HepG2 (cell line): Measurements from ENCODE around the gene DCDC1. TPM values are rescaled to one million over a fixed set of nuclear protein-coding genes. Genes with fewer than 3 reads are reported as not detected.
A peak's percentile ranks its signal among the peaks of the same experiment; 100 is the strongest.

Experiments used
- ATAC-seq: fragments of 200-7000 bp; cut with Tn5 transposase; 3 replicates; pipeline ENCODE4 v1.9.1; 2020; ENCODE audit warnings: mild to moderate bottlenecking, moderate library complexity
- BruUV-seq: library from RNA; stranded (reverse); fragments of 400-500 nt; replicated peaks from 2 replicates; lab custom pipeline; 2021; lab: Mats Ljungman, UMichigan
- CTCF ChIA-PET: fragments of 300-600 bp; formaldehyde crosslinking; extraction: SDS; loops from one replicate; lab custom pipeline; 2021; ENCODE audit warnings: low total read pairs, inconsistent platforms, low intra/inter-chr PET ratio; lab: Yijun Ruan, JAX
- POLR2A ChIA-PET: fragments of 350-600 bp; sonication (Branson Sonifier 250); formaldehyde crosslinking; loops from one replicate; lab custom pipeline; 2020; ENCODE audit warnings: antibody characterized with exemption, inconsistent platforms; lab: Yijun Ruan, JAX
- DNase-seq: peaks from one replicate; pipeline ENCODE4 v3.0.0-alpha.2; 2015; ENCODE audit warnings: low spot score
- FAIRE-seq: peaks from 3 replicates; lab custom pipeline; 2011; peaks lifted over from hg19 to GRCh38; lab: Jason Lieb, UNC
- H2AFZ ChIP-seq: one replicate; pipeline ENCODE4 v1.6.1; 2011; ENCODE audit warnings: low read length, inconsistent platforms
- H3K27ac ChIP-seq: fragments of 300-600 bp; 3 replicates; pipeline ENCODE4 v1.8.0; 2011; ENCODE audit warnings: mixed run types, mild to moderate bottlenecking, mixed read lengths, low read length, inconsistent platforms; ENCODE audit not compliant: insufficient read depth; ENCODE audit errors: extremely low read length
- H3K27me3 ChIP-seq, 2 experiments: fragments of 200-600 bp in 1 of 2; 2 replicates in 1 of 2; 3 replicates in 1 of 2; pipeline versions ENCODE4 v1.6.0 to v1.8.0; 2011; ENCODE audit warnings: low read length in 2 of 2, mild to moderate bottlenecking in 2 of 2, moderate library complexity in 2 of 2, inconsistent platforms in 1 of 2; ENCODE audit not compliant: insufficient read depth in 2 of 2, control insufficient read depth in 1 of 2
- H3K36me3 ChIP-seq, 2 experiments: fragments of 200-600 bp in 1 of 2; replicated peaks in 1 of 2; 2 replicates in 1 of 2; 3 replicates in 1 of 2; pipeline versions ENCODE4 v1.5.1 to v1.8.0; 2011; ENCODE audit warnings: low read length in 2 of 2, inconsistent platforms in 1 of 2; ENCODE audit not compliant: insufficient read depth in 2 of 2, control insufficient read depth in 1 of 2
- H3K4me1 ChIP-seq: 2 replicates; pipeline ENCODE4 v1.5.1; 2012; ENCODE audit warnings: low read length, inconsistent platforms; ENCODE audit not compliant: insufficient read depth
- H3K4me2 ChIP-seq: 2 replicates; pipeline ENCODE4 v1.6.0; 2011; ENCODE audit warnings: low read depth, low read length, inconsistent platforms
- H3K4me3 ChIP-seq, 3 experiments: fragments of 200-600 bp in 1 of 3; sonication (generic), shearing (Covaris generic) in 1 of 3; replicated peaks in 1 of 3; 2 replicates each; pipeline ENCODE4 v1.5.1; 2011 to 2016; ENCODE audit warnings: low read length in 3 of 3, inconsistent platforms in 2 of 3, low read depth in 2 of 3, mild to moderate bottlenecking in 2 of 3, control low read depth in 1 of 3, mixed read lengths in 1 of 3; ENCODE audit not compliant: insufficient read depth in 1 of 3
- H3K79me2 ChIP-seq: one replicate; pipeline ENCODE4 v1.6.1; 2011; ENCODE audit warnings: low read length, inconsistent platforms; ENCODE audit not compliant: insufficient read depth
- H3K9ac ChIP-seq: 2 replicates; pipeline ENCODE4 v1.6.0; 2011; ENCODE audit warnings: mild to moderate bottlenecking, low read depth, low read length, inconsistent platforms; ENCODE audit not compliant: insufficient read depth
- H3K9me3 ChIP-seq: 2 replicates; pipeline ENCODE4 v1.5.1; 2012; ENCODE audit warnings: mild to moderate bottlenecking, low read length
- H4K20me1 ChIP-seq: 2 replicates; pipeline ENCODE4 v1.6.0; 2011; ENCODE audit warnings: inconsistent platforms, mild to moderate bottlenecking, low read length, moderate library complexity; ENCODE audit not compliant: insufficient read depth
- BATF2 ChIP-seq: sonication (generic); formaldehyde crosslinking; IDR thresholded peaks from 2 replicates; pipeline ENCODE4 v1.8.0; 2022; ENCODE audit warnings: mild to moderate bottlenecking, missing genetic modification reagents, moderate library complexity
- SMC3 ChIP-seq: IDR thresholded peaks from 2 replicates; pipeline ENCODE4 v1.6.1; 2011; ENCODE audit warnings: low read length, improper control_type of control experiment
- SOX5 ChIP-seq: IDR thresholded peaks from 2 replicates; pipeline ENCODE4 v1.6.1; 2016; ENCODE audit warnings: borderline replicate concordance
- STAG1 ChIP-seq: sonication (generic); formaldehyde crosslinking; IDR thresholded peaks from 2 replicates; pipeline ENCODE4 v1.4.0; 2020; ENCODE audit warnings: missing genetic modification reagents
- WGBS: methylation state at CpG from one replicate; pipeline ENCODE4 v1.1.6; 2017; ENCODE audit warnings: low lambda C conversion rate; 5-methylcytosine and 5-hydroxymethylcytosine counted together
- in situ Hi-C: cut with HindIII; loops from 2 replicates; pipeline ENCODE4 v1.10.0; 2017; ENCODE audit warnings: low pct_unique_long_range_greater_than_20kb; ENCODE audit not compliant: extremely low pct_ligation_motif_present
- intact Hi-C: fragments of 100-400 bp; cut with micrococcal nuclease; formaldehyde crosslinking; loops from one replicate; pipeline ENCODE4 v1.10.0; 2022; ENCODE audit not compliant: unreplicated experiment
- polyA plus RNA-seq, 8 experiments: library from polyadenylated mRNA; depleted of rRNA in 3 of 8; stranded (reverse) in 7 of 8; unstranded in 1 of 8; fragments of >200 nt; fragmentation: Illumina TruSeq in 4 of 8; extraction: Trizol in 4 of 8; gene quantifications; 2 replicates each; pipeline versions ENCODE4 v1.2.1 to v1.2.3, GENCODE V29; 2011 to 2016; ENCODE audit warnings: low read depth in 4 of 8, missing spikeins in 1 of 8, mixed read lengths in 1 of 8; ENCODE audit not compliant: insufficient read depth in 1 of 8
- total RNA-seq, 5 experiments: library from RNA; depleted of rRNA; stranded (reverse); fragments of >200 nt; fragmentation: Illumina TruSeq; extraction: Trizol; gene quantifications; 2 replicates each; pipeline ENCODE4 v1.2.3, GENCODE V29; 2016; ENCODE audit warnings: low read depth in 1 of 5
- TF ChIP-seq, protein P1 (sequence below): sonication (generic); formaldehyde crosslinking; IDR thresholded peaks from 2 replicates; pipeline ENCODE4 v1.5.0; 2020; ENCODE audit warnings: mild to moderate bottlenecking, missing genetic modification reagents, moderate library complexity
- TF ChIP-seq, protein P2 (sequence below): sonication (generic); formaldehyde crosslinking; IDR thresholded peaks from 2 replicates; pipeline ENCODE4 v1.9.0; 2021; ENCODE audit warnings: missing genetic modification reagents, mild to moderate bottlenecking, borderline replicate concordance
- TF ChIP-seq, protein P3 (sequence below), 2 experiments: sonication (generic) in 1 of 2; formaldehyde crosslinking in 1 of 2; IDR thresholded peaks; 2 replicates each; pipeline versions ENCODE4 v1.6.1 to v1.9.0; 2014 to 2022; ENCODE audit warnings: antibody characterized with exemption in 1 of 2, borderline replicate concordance in 1 of 2, inconsistent platforms in 1 of 2, low read depth in 1 of 2, missing genetic modification reagents in 1 of 2

Gene DCDC1
- total and polyA plus RNA-seq, 2 of the 13 experiments (the other 11 are each of a cell fraction or from before 2014, with no cell fraction given), result 0.12 to 0.27 TPM

- no peak for TF ChIP-seq BATF2 (CRISPR knock-in tag)
Measured at GRCh38 chr11:31243706-31244105, 125.8 kb downstream of the DCDC1 start (continued).

GRCh38 chr11:31240340-31240904 lies 129.1 kb downstream of the DCDC1 start:
- peak; percentile 85 for ATAC-seq
- no peaks in the 10 kb centered on the region for H4K20me1 ChIP-seq
- no TSS peak for BruUV-seq
- ChIA-PET CTCF (interaction anchor here (2.3 kb wide), 1 partner anchor 631 kb away, joined by 9 read pairs; no protein-coding TSS in a partner anchor), POLR2A (no interaction called here)
- no peaks in the 10 kb centered on the region for H3K79me2 ChIP-seq
- in situ Hi-C loops, result loop anchor here (10.0 to 25.0 kb wide), 3 partner anchors 634 to 922 kb away; no protein-coding TSS in a partner anchor
- peak; percentile 59 for DNase-seq
- no peaks in the 10 kb centered on the region for H3K36me3 ChIP-seq
- TF ChIP-seq SOX5 (CRISPR knock-in tag) (no peak), STAG1 (CRISPR knock-in tag) (peak; percentile 75), SMC3 (peak; percentile 67)
- TF ChIP-seq, protein P1, sequence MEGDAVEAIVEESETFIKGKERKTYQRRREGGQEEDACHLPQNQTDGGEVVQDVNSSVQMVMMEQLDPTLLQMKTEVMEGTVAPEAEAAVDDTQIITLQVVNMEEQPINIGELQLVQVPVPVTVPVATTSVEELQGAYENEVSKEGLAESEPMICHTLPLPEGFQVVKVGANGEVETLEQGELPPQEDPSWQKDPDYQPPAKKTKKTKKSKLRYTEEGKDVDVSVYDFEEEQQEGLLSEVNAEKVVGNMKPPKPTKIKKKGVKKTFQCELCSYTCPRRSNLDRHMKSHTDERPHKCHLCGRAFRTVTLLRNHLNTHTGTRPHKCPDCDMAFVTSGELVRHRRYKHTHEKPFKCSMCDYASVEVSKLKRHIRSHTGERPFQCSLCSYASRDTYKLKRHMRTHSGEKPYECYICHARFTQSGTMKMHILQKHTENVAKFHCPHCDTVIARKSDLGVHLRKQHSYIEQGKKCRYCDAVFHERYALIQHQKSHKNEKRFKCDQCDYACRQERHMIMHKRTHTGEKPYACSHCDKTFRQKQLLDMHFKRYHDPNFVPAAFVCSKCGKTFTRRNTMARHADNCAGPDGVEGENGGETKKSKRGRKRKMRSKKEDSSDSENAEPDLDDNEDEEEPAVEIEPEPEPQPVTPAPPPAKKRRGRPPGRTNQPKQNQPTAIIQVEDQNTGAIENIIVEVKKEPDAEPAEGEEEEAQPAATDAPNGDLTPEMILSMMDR (CRISPR knock-in tag), result peak; percentile 76
- TF ChIP-seq, protein P2, sequence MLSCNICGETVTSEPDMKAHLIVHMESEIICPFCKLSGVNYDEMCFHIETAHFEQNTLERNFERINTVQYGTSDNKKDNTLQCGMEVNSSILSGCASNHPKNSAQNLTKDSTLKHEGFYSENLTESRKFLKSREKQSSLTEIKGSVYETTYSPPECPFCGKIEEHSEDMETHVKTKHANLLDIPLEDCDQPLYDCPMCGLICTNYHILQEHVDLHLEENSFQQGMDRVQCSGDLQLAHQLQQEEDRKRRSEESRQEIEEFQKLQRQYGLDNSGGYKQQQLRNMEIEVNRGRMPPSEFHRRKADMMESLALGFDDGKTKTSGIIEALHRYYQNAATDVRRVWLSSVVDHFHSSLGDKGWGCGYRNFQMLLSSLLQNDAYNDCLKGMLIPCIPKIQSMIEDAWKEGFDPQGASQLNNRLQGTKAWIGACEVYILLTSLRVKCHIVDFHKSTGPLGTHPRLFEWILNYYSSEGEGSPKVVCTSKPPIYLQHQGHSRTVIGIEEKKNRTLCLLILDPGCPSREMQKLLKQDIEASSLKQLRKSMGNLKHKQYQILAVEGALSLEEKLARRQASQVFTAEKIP, result no peak
- TF ChIP-seq, protein P3, sequence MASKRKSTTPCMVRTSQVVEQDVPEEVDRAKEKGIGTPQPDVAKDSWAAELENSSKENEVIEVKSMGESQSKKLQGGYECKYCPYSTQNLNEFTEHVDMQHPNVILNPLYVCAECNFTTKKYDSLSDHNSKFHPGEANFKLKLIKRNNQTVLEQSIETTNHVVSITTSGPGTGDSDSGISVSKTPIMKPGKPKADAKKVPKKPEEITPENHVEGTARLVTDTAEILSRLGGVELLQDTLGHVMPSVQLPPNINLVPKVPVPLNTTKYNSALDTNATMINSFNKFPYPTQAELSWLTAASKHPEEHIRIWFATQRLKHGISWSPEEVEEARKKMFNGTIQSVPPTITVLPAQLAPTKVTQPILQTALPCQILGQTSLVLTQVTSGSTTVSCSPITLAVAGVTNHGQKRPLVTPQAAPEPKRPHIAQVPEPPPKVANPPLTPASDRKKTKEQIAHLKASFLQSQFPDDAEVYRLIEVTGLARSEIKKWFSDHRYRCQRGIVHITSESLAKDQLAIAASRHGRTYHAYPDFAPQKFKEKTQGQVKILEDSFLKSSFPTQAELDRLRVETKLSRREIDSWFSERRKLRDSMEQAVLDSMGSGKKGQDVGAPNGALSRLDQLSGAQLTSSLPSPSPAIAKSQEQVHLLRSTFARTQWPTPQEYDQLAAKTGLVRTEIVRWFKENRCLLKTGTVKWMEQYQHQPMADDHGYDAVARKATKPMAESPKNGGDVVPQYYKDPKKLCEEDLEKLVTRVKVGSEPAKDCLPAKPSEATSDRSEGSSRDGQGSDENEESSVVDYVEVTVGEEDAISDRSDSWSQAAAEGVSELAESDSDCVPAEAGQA (IDR thresholded peaks at IDR 0.05; ENCODE audit: low read depth), result no peak
- TF ChIP-seq, protein P3 (CRISPR knock-in tag; IDR thresholded peaks at IDR 0.05; ENCODE audit: borderline replicate concordance), result no peak
- no peak overlapping the region for H3K4me3 ChIP-seq
- H3K27ac ChIP-seq, result no peak overlapping the region
- intact Hi-C loops, result loop anchor here (1.0 kb wide), 3 partner anchors 631 to 766 kb away; no protein-coding TSS in a partner anchor
- no peaks in the 10 kb centered on the region for H3K27me3 ChIP-seq
- H3K4me1 ChIP-seq, result no peaks in the 10 kb centered on the region
- no peak overlapping the region for H3K9ac ChIP-seq
- H3K4me2 ChIP-seq, result no peak overlapping the region
- WGBS, result under 1% methylated on average over 5 of the region's 5 CpGs
- peak; percentile 77 for FAIRE-seq
- H2AFZ ChIP-seq, result no peak overlapping the region
- no peaks in the 10 kb centered on the region for H3K9me3 ChIP-seq
